ENCODE data around the gene IQCH. TPM values are rescaled to one million over a fixed set of nuclear protein-coding genes. Genes with fewer than 3 reads are reported as not detected.

Gene IQCH
- total RNA-seq, 1 donor from 2014 or later: 1.5 TPM

GRCh38 chr15:67383899-67384298 is 129.3 kb downstream of the IQCH start:
- no peaks in the 10 kb centered on the region for H3K9me3 ChIP-seq

GRCh38 chr15:67384761-67385160 is 130.2 kb downstream of the IQCH start:
- H3K27me3 ChIP-seq: no peaks in the 10 kb centered on the region
- H3K4me3 ChIP-seq: no peak overlapping the region
- no peak for DNase-seq (ENCODE audit: extremely low spot score in 2 of 2)
- no peaks in the 10 kb centered on the region for H3K9me3 ChIP-seq
- H3K36me3 ChIP-seq: no peaks in the 10 kb centered on the region
- no peaks in the 10 kb centered on the region for H3K4me1 ChIP-seq
- intact Hi-C loops (cut with DNase I): no loop called here
- H3K27ac ChIP-seq: no peak overlapping the region
- no peak for TF ChIP-seq CTCF (IDR thresholded peaks at IDR 0.05)

More at GRCh38 chr15:67383899-67384298, 129.3 kb downstream of the IQCH start:
- intact Hi-C loops (cut with DNase I): no loop called here
- no peaks in the 10 kb centered on the region for H3K4me1 ChIP-seq
- H3K27me3 ChIP-seq: no peaks in the 10 kb centered on the region
- no peaks in the 10 kb centered on the region for H3K36me3 ChIP-seq
- H3K27ac ChIP-seq: no peak overlapping the region
- no peak overlapping the region for H3K4me3 ChIP-seq
- TF ChIP-seq CTCF (IDR thresholded peaks at IDR 0.05) (no peak), POLR2A (IDR thresholded peaks at IDR 0.05) (no peak), POLR2AphosphoS5 (IDR thresholded peaks at IDR 0.05; ENCODE audit: insufficient read depth in 1 of 2, low read depth in 1 of 2) (no peak)
- DNase-seq (ENCODE audit: extremely low spot score in 2 of 2): no peak

- no peaks in the 10 kb centered on the region for H3K27me3 ChIP-seq
- TF ChIP-seq POLR2A (IDR thresholded peaks at IDR 0.05) (no peak), CTCF (IDR thresholded peaks at IDR 0.05) (no peak), POLR2AphosphoS5 (IDR thresholded peaks at IDR 0.05; ENCODE audit: insufficient read depth in 1 of 2, low read depth in 1 of 2) (no peak)
- H3K36me3 ChIP-seq: no peaks in the 10 kb centered on the region
- intact Hi-C loops (cut with DNase I): no loop called here
- DNase-seq (ENCODE audit: extremely low spot score in 2 of 2): no peak
- no peak overlapping the region for H3K27ac ChIP-seq
- H3K4me3 ChIP-seq: no peak overlapping the region
- H3K9me3 ChIP-seq: no peaks in the 10 kb centered on the region
- H3K4me1 ChIP-seq: no peaks in the 10 kb centered on the region
These were observed 131.4 kb downstream of the IQCH start for GRCh38 chr15:67385971-67386370.

- intact Hi-C loops (cut with DNase I): no loop called here
- no peaks in the 10 kb centered on the region for H3K9me3 ChIP-seq
- no peak for DNase-seq (ENCODE audit: extremely low spot score in 2 of 2)
- TF ChIP-seq POLR2A (IDR thresholded peaks at IDR 0.05): no peak
- TF ChIP-seq CTCF (IDR thresholded peaks at IDR 0.05): no peak
- TF ChIP-seq POLR2AphosphoS5 (IDR thresholded peaks at IDR 0.05; ENCODE audit: insufficient read depth in 1 of 2, low read depth in 1 of 2): no peak
- H3K36me3 ChIP-seq: no peaks in the 10 kb centered on the region
- H3K27ac ChIP-seq: no peak overlapping the region
- H3K4me1 ChIP-seq: no peaks in the 10 kb centered on the region
- H3K4me3 ChIP-seq: no peak overlapping the region
- H3K27me3 ChIP-seq: no peaks in the 10 kb centered on the region
These were observed 132.4 kb downstream of the IQCH start for GRCh38 chr15:67386947-67387346.

DNA sequence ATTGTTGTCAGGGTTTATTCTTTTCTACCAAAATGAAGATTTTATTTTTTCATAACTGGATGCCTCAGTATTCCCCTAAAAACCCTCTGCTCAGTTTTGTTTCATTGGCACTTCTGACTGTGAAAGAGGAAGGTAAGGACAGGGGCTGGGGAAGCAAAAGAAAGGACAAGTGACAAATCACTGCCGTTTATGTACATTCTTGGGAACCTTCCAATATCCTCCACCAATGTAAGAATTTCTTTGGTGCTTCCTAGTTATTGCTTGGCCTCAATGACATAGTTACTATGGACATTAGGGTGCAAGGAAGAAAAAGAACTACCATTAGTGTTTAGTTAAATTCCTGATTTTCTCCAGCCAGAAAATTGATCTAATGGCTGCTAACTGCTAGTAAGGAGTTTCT is 135.4 kb downstream of the IQCH start:
- intact Hi-C loops (cut with DNase I): no loop called here
- no peaks in the 10 kb centered on the region for H3K36me3 ChIP-seq

More for the DNA sequence above, 135.4 kb downstream of the IQCH start:
- H3K27me3 ChIP-seq: no peaks in the 10 kb centered on the region
- H3K4me1 ChIP-seq: no peaks in the 10 kb centered on the region
- H3K9me3 ChIP-seq: no peaks in the 10 kb centered on the region
- no peak overlapping the region for H3K4me3 ChIP-seq
- TF ChIP-seq POLR2AphosphoS5 (IDR thresholded peaks at IDR 0.05; ENCODE audit: insufficient read depth in 1 of 2, low read depth in 1 of 2): no peak
- TF ChIP-seq POLR2A (IDR thresholded peaks at IDR 0.05): no peak
- no peak for TF ChIP-seq CTCF (IDR thresholded peaks at IDR 0.05)
- no peak for DNase-seq (ENCODE audit: extremely low spot score in 2 of 2)
- no peak overlapping the region for H3K27ac ChIP-seq

Measured in vagina (tissue), 2 donors.